OCI-LY7 (cell line): Measurements from ENCODE around the gene CSNK1D. TPM values are rescaled to one million over a fixed set of nuclear protein-coding genes. Genes with fewer than 3 reads are reported as not detected.

Experiments used
- BruUV-seq: library from RNA; stranded (reverse); fragments of 400-500 nt; replicated peaks from 2 replicates; lab custom pipeline; 2021; lab: Mats Ljungman, UMichigan
- CTCF ChIA-PET: fragments of 300-600 bp; sonication (Branson Sonifier 250); formaldehyde crosslinking; loops from one replicate; lab custom pipeline; 2022; ENCODE audit warnings: antibody characterized with exemption; ENCODE audit not compliant: unreplicated experiment; lab: Charles Lee
- POLR2A ChIA-PET: fragments of 300-600 bp; sonication (Branson Sonifier 250); formaldehyde crosslinking; loops from one replicate; lab custom pipeline; 2022; ENCODE audit warnings: antibody characterized with exemption; lab: Charles Lee
- DNase-seq: peaks from one replicate; pipeline ENCODE4 v3.0.0-alpha.2; 2015; ENCODE audit warnings: low spot score
- H2AFZ ChIP-seq: fragments of 200-600 bp; sonication (generic), shearing (Covaris generic); 2 replicates; pipeline ENCODE4 v1.6.1; 2014; ENCODE audit warnings: mild to moderate bottlenecking, antibody characterized with exemption, low read length, moderate library complexity
- H3K27ac ChIP-seq: fragments of 200-600 bp; sonication (generic); 2 replicates; pipeline ENCODE4 v1.5.1; 2014; ENCODE audit warnings: mixed run types, low read depth, mild to moderate bottlenecking, moderate library complexity, low read length, inconsistent platforms; ENCODE audit not compliant: poor library complexity, severe bottlenecking
- H3K36me3 ChIP-seq: fragments of 200-600 bp; sonication (generic); 2 replicates; pipeline ENCODE4 v1.6.1; 2014; ENCODE audit warnings: mild to moderate bottlenecking, antibody characterized with exemption, low read length, moderate library complexity, mixed read lengths; ENCODE audit not compliant: insufficient read depth
- H3K4me1 ChIP-seq: fragments of 200-600 bp; sonication (generic); 2 replicates; pipeline ENCODE4 v1.5.1; 2014; ENCODE audit warnings: mild to moderate bottlenecking, low read length; ENCODE audit not compliant: insufficient read depth, poor library complexity, severe bottlenecking
- H3K4me2 ChIP-seq: fragments of 200-600 bp; sonication (generic); 2 replicates; pipeline ENCODE4 v1.6.1; 2014; ENCODE audit warnings: mild to moderate bottlenecking, low read length
- H3K4me3 ChIP-seq: fragments of 200-600 bp; sonication (generic); 2 replicates; pipeline ENCODE4 v1.5.1; 2014; ENCODE audit warnings: mild to moderate bottlenecking, low read depth, low read length; ENCODE audit not compliant: poor library complexity, severe bottlenecking
- H3K79me2 ChIP-seq: fragments of 200-600 bp; sonication (generic); 2 replicates; pipeline ENCODE4 v1.6.1; 2016; ENCODE audit warnings: low read depth, mild to moderate bottlenecking, low read length, moderate library complexity, mixed read lengths; ENCODE audit not compliant: insufficient read depth
- H3K9me2 ChIP-seq: fragments of 200-600 bp; sonication (generic); 2 replicates; pipeline ENCODE4 v1.6.1; 2016; ENCODE audit warnings: mild to moderate bottlenecking, low read length, mixed read lengths; ENCODE audit not compliant: insufficient read depth
- H3K9me3 ChIP-seq: fragments of 200-600 bp; sonication (generic); 2 replicates; pipeline ENCODE4 v1.6.1; 2014; ENCODE audit warnings: mild to moderate bottlenecking, mixed run types, low read length, mixed read lengths
- H4K20me1 ChIP-seq: fragments of 200-600 bp; sonication (generic); 2 replicates; pipeline ENCODE4 v1.6.1; 2014; ENCODE audit warnings: mild to moderate bottlenecking, antibody characterized with exemption, low read length, moderate library complexity, mixed read lengths; ENCODE audit not compliant: insufficient read depth
- CTCF ChIP-seq: fragments of 200-600 bp; sonication (generic); conservative IDR thresholded peaks from 2 replicates; pipeline ENCODE4 v1.5.1; 2014; ENCODE audit warnings: mild to moderate bottlenecking, antibody characterized with exemption, low read length, moderate library complexity, mixed read lengths
- EZH2phosphoT487 ChIP-seq: fragments of 200-600 bp; sonication (generic); IDR thresholded peaks from 2 replicates; pipeline ENCODE4 v1.6.1; 2018; ENCODE audit warnings: low read depth, borderline replicate concordance, mild to moderate bottlenecking, mixed run types, antibody characterized with exemption, low read length, moderate library complexity, mixed read lengths
- intact Hi-C: fragments of 100-400 bp; cut with micrococcal nuclease; formaldehyde crosslinking; loops from one replicate; pipeline ENCODE4 v1.10.0; 2022; ENCODE audit not compliant: unreplicated experiment
- total RNA-seq, 2 experiments: library from RNA; depleted of rRNA in 1 of 2; stranded (reverse); fragments of >200 nt in 1 of 2; shearing (Covaris generic) in 1 of 2; gene quantifications; 2 replicates each; pipeline ENCODE4 v1.2.3, GENCODE V29; 2014 to 2022

CSNK1D gene
- total RNA-seq, 2 experiments from 2014 or later = 53.0 to 181 TPM

GRCh38 chr17:82303944-82304808 is 30.7 kb upstream of the CSNK1D start:
- no peaks in the 10 kb centered on the region for H3K36me3 ChIP-seq
- H3K9me3 ChIP-seq = no peaks in the 10 kb centered on the region
- no peak overlapping the region for H2AFZ ChIP-seq
- H3K4me3 ChIP-seq = no peak overlapping the region
- TF ChIP-seq CTCF (no peak), EZH2phosphoT487 (no peak)
- no peaks in the 10 kb centered on the region for H4K20me1 ChIP-seq
- DNase-seq = no peak
- H3K27ac ChIP-seq = no peak overlapping the region
- ChIA-PET POLR2A (no interaction called here), CTCF (interaction anchor here (0.6 kb wide), 1 partner anchor 13 kb away, joined by 4 read pairs; no protein-coding TSS in a partner anchor)
- no peak overlapping the region for H3K4me2 ChIP-seq
- H3K4me1 ChIP-seq = peaks cover 8% of the 10 kb centered on the region
- no peaks in the 10 kb centered on the region for H3K79me2 ChIP-seq
- intact Hi-C loops = no loop called here
- H3K9me2 ChIP-seq = no peaks in the 10 kb centered on the region
- no TSS peak for BruUV-seq

- H3K4me2 ChIP-seq = no peak overlapping the region
- H3K9me3 ChIP-seq = no peaks in the 10 kb centered on the region
- BruUV-seq = no TSS peak
- no peaks in the 10 kb centered on the region for H3K9me2 ChIP-seq
- H3K27ac ChIP-seq = no peak overlapping the region
- no peak overlapping the region for H2AFZ ChIP-seq
- H3K4me3 ChIP-seq = no peak overlapping the region
- no peak for DNase-seq
- H4K20me1 ChIP-seq = no peaks in the 10 kb centered on the region
- intact Hi-C loops = no loop called here
- CTCF ChIA-PET = no interaction called here
- H3K36me3 ChIP-seq = no peaks in the 10 kb centered on the region
- no peaks in the 10 kb centered on the region for H3K79me2 ChIP-seq
- H3K4me1 ChIP-seq = peaks cover 15% of the 10 kb centered on the region
- POLR2A ChIA-PET = interaction anchor here (0.6 kb wide), 1 partner anchor 42 kb away, joined by 3 read pairs; no protein-coding TSS in a partner anchor
- TF ChIP-seq CTCF (no peak), EZH2phosphoT487 (no peak)
Observed at GRCh38 chr17:82302991-82303943, 29.8 kb upstream of the CSNK1D start.
